ENCODE data around the gene ATP2C2. TPM values are rescaled to one million over a fixed set of nuclear protein-coding genes. Genes with fewer than 3 reads are reported as not detected.
A peak's percentile ranks its signal among the peaks of the same experiment; 100 is the strongest.

The ATP2C2 gene
- total RNA-seq, 1 experiment from 2014 or later = 20.3 TPM

- no peak for TF ChIP-seq ZBTB33 (IDR thresholded peaks at IDR 0.05; ENCODE audit: extremely low read depth, insufficient replicate concordance, low read length)
These were observed 36.1 kb upstream of the ATP2C2 start (continued) for GRCh38 chr16:84331998-84332780.

- no peak for DNase-seq (ENCODE audit: low read depth, low spot score)
- POLR2A ChIA-PET = no interaction called here
- Histone ChIP-seq H2AFZ (ENCODE audit: low read depth, low read length, poor library complexity, severe bottlenecking) (no peak overlapping the region), H3K4me2 (ENCODE audit: low read length) (no peak overlapping the region), H3K9me3 (ENCODE audit: control insufficient read depth in 1 of 2, insufficient read depth in 1 of 2, low read depth in 1 of 2, low read length in 2 of 2) (peaks cover 4 to 9% of the 10 kb centered on the region in 2 experiments; a peak in 2 of 4 replicates), H3K4me1 (ENCODE audit: control insufficient read depth in 1 of 2, insufficient read depth in 2 of 2, low read length in 2 of 2) (peaks cover 0 to 8% of the 10 kb centered on the region in 2 experiments; a peak in 2 of 4 replicates), H3K4me3 (replicated peaks in 1 of 2; ENCODE audit: low read depth in 1 of 2, low read length in 2 of 2) (no peak overlapping the region), H3K27me3 (ENCODE audit: insufficient read depth, low read length) (no peaks in the 10 kb centered on the region), H3K9ac (ENCODE audit: low read length) (no peak overlapping the region), H3K79me2 (ENCODE audit: insufficient read depth, low read length) (no peaks in the 10 kb centered on the region), H3K27ac (ENCODE audit: low read depth, low read length) (no peak overlapping the region), H4K20me1 (ENCODE audit: insufficient read depth) (no peaks in the 10 kb centered on the region), H3K36me3 (ENCODE audit: control insufficient read depth in 1 of 2, insufficient read depth in 2 of 2, low read length in 2 of 2) (no peaks in the 10 kb centered on the region), H3K9me2 (ENCODE audit: insufficient read depth) (no peaks in the 10 kb centered on the region)
- RAD21 ChIA-PET (ENCODE audit: low non-redundant PET in 1 of 2, low total read pairs in 2 of 2, uncharacterized antibody in 2 of 2, unreplicated experiment in 2 of 2) = interaction anchor here in 1 of 2 experiments (0.6 kb wide), 1 partner anchor 11 kb away, joined by 3 read pairs; no protein-coding TSS in a partner anchor
- intact Hi-C loops (cut with micrococcal nuclease) = no loop called here
- TF ChIP-seq RAD21 (IDR thresholded peaks at IDR 0.05; ENCODE audit: low read depth) = no peak
- peak; percentile 28; the same call in 1 of the 2 replicates for ATAC-seq
- BruUV-seq (replicated peaks) = no TSS peak
- CTCF ChIA-PET = no interaction called here
These were observed 35.2 kb upstream of the ATP2C2 start for GRCh38 chr16:84332975-84333684.

Measured in HCT116 (cell line).